Neural cell (in vitro differentiated cells): ENCODE data around the gene GPS2. TPM values are rescaled to one million over a fixed set of nuclear protein-coding genes. Genes with fewer than 3 reads are reported as not detected.

Experiments
- H2AFZ ChIP-seq: fragments of 200-600, 300-800 bp; sonication (generic), shearing (Covaris generic); 2 replicates; pipeline ENCODE4 v1.6.0; 2014; ENCODE audit warnings: low read depth, mild to moderate bottlenecking, antibody characterized with exemption, low read length, moderate library complexity
- H3F3A ChIP-seq: fragments of 200-600 bp; shearing (Covaris generic); 2 replicates; pipeline ENCODE4 v1.6.1; 2016; ENCODE audit warnings: mild to moderate bottlenecking, moderate library complexity, mixed read lengths, antibody characterized with exemption, low read length; ENCODE audit not compliant: insufficient read depth, poor library complexity, severe bottlenecking
- H3K27ac ChIP-seq: fragments of 200-600, 300-800 bp; sonication (generic), shearing (Covaris generic); 2 replicates; pipeline ENCODE4 v1.5.1; 2014; ENCODE audit warnings: mild to moderate bottlenecking, low read length, moderate library complexity
- H3K27me3 ChIP-seq: fragments of 300-800, 200-600 bp; sonication (generic), shearing (Covaris generic); 2 replicates; pipeline ENCODE4 v1.6.0; 2014; ENCODE audit warnings: mild to moderate bottlenecking, low read depth, low read length, moderate library complexity; ENCODE audit not compliant: insufficient read depth
- H3K36me3 ChIP-seq: fragments of 300-800, 200-600 bp; sonication (generic), shearing (Covaris generic); 2 replicates; pipeline ENCODE4 v1.5.1; 2014; ENCODE audit warnings: mild to moderate bottlenecking, antibody characterized with exemption, low read length, moderate library complexity; ENCODE audit not compliant: insufficient read depth
- H3K4me2 ChIP-seq: fragments of 300-800, 200-600 bp; sonication (generic), shearing (Covaris generic); 2 replicates; pipeline ENCODE4 v1.6.0; 2014; ENCODE audit warnings: mild to moderate bottlenecking, low read length
- H3K4me3 ChIP-seq: fragments of 300-800, 200-600 bp; sonication (generic), shearing (Covaris generic); 2 replicates; pipeline ENCODE4 v1.5.1; 2014; ENCODE audit warnings: mild to moderate bottlenecking, low read length, moderate library complexity
- H3K79me2 ChIP-seq: fragments of 200-600 bp; shearing (Covaris generic); replicated peaks from 2 replicates; pipeline ENCODE4 v1.6.0; 2014; ENCODE audit warnings: mild to moderate bottlenecking, low read length, moderate library complexity; ENCODE audit not compliant: insufficient read depth
- H3K9ac ChIP-seq: fragments of 300-800, 200-600 bp; sonication (generic), shearing (Covaris generic); 2 replicates; pipeline ENCODE4 v1.6.1; 2016; ENCODE audit warnings: mild to moderate bottlenecking, low read length, mixed read lengths
- H3K9me2 ChIP-seq: fragments of 200-600 bp; shearing (Covaris generic); 2 replicates; pipeline ENCODE4 v1.6.1; 2016; ENCODE audit warnings: mild to moderate bottlenecking, low read length, mixed read lengths; ENCODE audit not compliant: insufficient read depth
- H3K9me3 ChIP-seq: fragments of 200-600, 300-800 bp; sonication (generic), shearing (Covaris generic); 2 replicates; pipeline ENCODE4 v1.6.1; 2016; ENCODE audit warnings: mild to moderate bottlenecking, mixed run types, low read length, moderate library complexity, mixed read lengths
- H4K20me1 ChIP-seq: fragments of 200-600 bp; shearing (Covaris generic); 2 replicates; pipeline ENCODE4 v1.6.1; 2016; ENCODE audit warnings: mild to moderate bottlenecking, mixed run types; ENCODE audit not compliant: insufficient read depth
- CTCF ChIP-seq: fragments of 450-650 bp; IDR thresholded peaks from 2 replicates; pipeline ENCODE4 v1.5.1; 2014; ENCODE audit warnings: antibody characterized with exemption, mild to moderate bottlenecking, moderate library complexity; ENCODE audit not compliant: poor library complexity, severe bottlenecking
- EP300 ChIP-seq: fragments of 450-650 bp; conservative IDR thresholded peaks from 2 replicates; pipeline ENCODE4 v1.6.1; 2014; ENCODE audit warnings: antibody characterized with exemption, mild to moderate bottlenecking, moderate library complexity; ENCODE audit not compliant: poor library complexity, severe bottlenecking
- EZH2 ChIP-seq: fragments of 200-600, 300-800 bp; shearing (Covaris generic), sonication (generic); IDR thresholded peaks from 2 replicates; pipeline ENCODE4 v1.6.1; 2014; ENCODE audit warnings: antibody characterized with exemption, low read length, borderline replicate concordance, mild to moderate bottlenecking; ENCODE audit not compliant: insufficient read depth, poor library complexity, severe bottlenecking
- MXI1 ChIP-seq: fragments of 450-650 bp; conservative IDR thresholded peaks from 2 replicates; pipeline ENCODE4 v1.6.1; 2014; ENCODE audit warnings: antibody characterized with exemption, mild to moderate bottlenecking; ENCODE audit not compliant: poor library complexity, severe bottlenecking
- POLR2AphosphoS5 ChIP-seq: IDR thresholded peaks from 2 replicates; pipeline ENCODE4 v1.6.1; 2012
- RAD21 ChIP-seq: fragments of 450-650 bp; conservative IDR thresholded peaks from 2 replicates; pipeline ENCODE4 v1.6.1; 2014; ENCODE audit warnings: antibody characterized with exemption, mild to moderate bottlenecking, moderate library complexity
- REST ChIP-seq: IDR thresholded peaks from 2 replicates; pipeline ENCODE4 v1.6.1; 2012; ENCODE audit warnings: borderline replicate concordance
- SMC3 ChIP-seq: fragments of 450-650 bp; conservative IDR thresholded peaks from 2 replicates; pipeline ENCODE4 v1.6.1; 2014; ENCODE audit warnings: antibody characterized with exemption, mild to moderate bottlenecking, moderate library complexity; ENCODE audit not compliant: poor library complexity
- TAF1 ChIP-seq: IDR thresholded peaks from 2 replicates; pipeline ENCODE4 v1.6.1; 2012; ENCODE audit warnings: low read depth
- polyA plus RNA-seq: library from polyadenylated mRNA; depleted of rRNA; stranded (reverse); fragments of >200 nt; gene quantifications from 2 replicates; pipeline ENCODE4 v1.2.3, GENCODE V29; 2014

Gene GPS2
- polyA plus RNA-seq, 1 donor from 2014 or later: 108 TPM

DNA sequence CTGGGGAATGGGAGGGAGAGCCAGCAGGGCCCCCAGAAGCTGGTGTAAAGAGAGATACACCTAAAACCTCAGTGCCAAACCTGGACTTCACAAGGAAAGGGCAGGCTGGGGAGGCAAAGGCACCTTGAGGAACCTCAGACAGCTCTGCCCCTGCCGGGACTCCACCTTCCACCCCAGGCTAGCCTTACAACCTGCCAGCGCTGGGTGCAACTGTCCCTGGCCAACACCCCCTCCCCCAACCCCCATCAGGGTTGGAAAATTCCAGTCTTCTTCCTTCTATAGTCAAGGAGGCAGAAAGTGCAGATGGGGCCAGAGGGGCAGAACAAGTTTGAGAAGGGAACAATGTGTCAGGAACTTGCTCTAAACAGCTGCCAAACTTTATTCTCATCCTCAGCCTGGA, 23.0 kb downstream of the GPS2 start:
- Histone ChIP-seq H3K4me2 (no peak overlapping the region), H3F3A (no peaks in the 10 kb centered on the region), H4K20me1 (no peaks in the 10 kb centered on the region), H3K9ac (no peak overlapping the region), H3K27ac (no peak overlapping the region), H3K9me3 (no peaks in the 10 kb centered on the region), H3K36me3 (no peaks in the 10 kb centered on the region), H2AFZ (no peak overlapping the region), H3K79me2 (no peaks in the 10 kb centered on the region), H3K27me3 (peaks cover 49% of the 10 kb centered on the region), H3K9me2 (no peaks in the 10 kb centered on the region), H3K4me3 (no peak overlapping the region)
- TF ChIP-seq SMC3 (no peak), POLR2AphosphoS5 (no peak), EZH2 (no peak), REST (no peak), MXI1 (no peak), TAF1 (no peak), CTCF (no peak), RAD21 (no peak), EP300 (no peak)

- Histone ChIP-seq H3K27me3 (peaks cover 39% of the 10 kb centered on the region), H3K4me3 (no peak overlapping the region), H3K9me2 (no peaks in the 10 kb centered on the region), H3K9ac (no peak overlapping the region), H3F3A (no peaks in the 10 kb centered on the region), H3K36me3 (no peaks in the 10 kb centered on the region), H2AFZ (no peak overlapping the region), H3K9me3 (no peaks in the 10 kb centered on the region), H4K20me1 (no peaks in the 10 kb centered on the region), H3K79me2 (no peaks in the 10 kb centered on the region), H3K27ac (no peak overlapping the region), H3K4me2 (no peak overlapping the region)
- TF ChIP-seq CTCF: no peak
- TF ChIP-seq REST: no peak
- TF ChIP-seq EZH2: no peak
- no peak for TF ChIP-seq RAD21
- TF ChIP-seq SMC3: no peak
- TF ChIP-seq EP300: no peak
- TF ChIP-seq TAF1: no peak
- TF ChIP-seq POLR2AphosphoS5: no peak
- no peak for TF ChIP-seq MXI1
Measured at GRCh38 chr17:7290685-7291084, 24.5 kb downstream of the GPS2 start.
